Smooth muscle cell (in vitro differentiated cells): ENCODE results near the gene CER1. TPM values are rescaled to one million over a fixed set of nuclear protein-coding genes. Genes with fewer than 3 reads are reported as not detected.

Source experiments
- DNase-seq: peaks from one replicate; lab custom pipeline; 2025; ENCODE audit not compliant: unreplicated experiment; lab: John Stamatoyannopoulos, UW
- H2AFZ ChIP-seq: fragments of 200-600 bp; sonication (generic); 2 replicates; pipeline ENCODE4 v1.6.0; 2016; ENCODE audit warnings: antibody characterized with exemption, low read depth, mild to moderate bottlenecking
- H3F3A ChIP-seq: fragments of 200-600 bp; sonication (generic); 2 replicates; pipeline ENCODE4 v1.6.0; 2017; ENCODE audit warnings: antibody characterized with exemption, low read depth
- H3K27ac ChIP-seq: fragments of 200-600 bp; sonication (generic); 2 replicates; pipeline ENCODE4 v1.5.1; 2016; ENCODE audit warnings: low read depth, mild to moderate bottlenecking
- H3K27me3 ChIP-seq: fragments of 200-600 bp; sonication (generic); 2 replicates; pipeline ENCODE4 v1.6.1; 2016; ENCODE audit warnings: low read depth, mild to moderate bottlenecking
- H3K36me3 ChIP-seq: fragments of 200-600 bp; sonication (generic); 2 replicates; pipeline ENCODE4 v1.5.1; 2016; ENCODE audit warnings: low read depth
- H3K4me1 ChIP-seq: fragments of 200-600 bp; sonication (generic); 2 replicates; pipeline ENCODE4 v1.5.1; 2016; ENCODE audit warnings: low read depth
- H3K4me2 ChIP-seq: fragments of 200-600 bp; sonication (generic); 2 replicates; pipeline ENCODE4 v1.6.0; 2016; ENCODE audit warnings: mild to moderate bottlenecking
- H3K4me3 ChIP-seq: fragments of 200-600 bp; sonication (generic); 2 replicates; pipeline ENCODE4 v1.5.1; 2016; ENCODE audit warnings: mild to moderate bottlenecking
- H3K79me2 ChIP-seq: fragments of 200-600 bp; sonication (generic); 2 replicates; pipeline ENCODE4 v1.6.0; 2016; ENCODE audit warnings: low read depth, mild to moderate bottlenecking
- H3K9ac ChIP-seq: fragments of 200-600 bp; sonication (generic); 2 replicates; pipeline ENCODE4 v1.6.0; 2016; ENCODE audit warnings: low read depth
- H3K9me3 ChIP-seq: fragments of 200-600 bp; sonication (generic); replicated peaks from 2 replicates; pipeline ENCODE4 v1.5.1; 2016; ENCODE audit warnings: low read depth
- H4K20me1 ChIP-seq: fragments of 200-600 bp; sonication (generic); 2 replicates; pipeline ENCODE4 v1.6.0; 2016; ENCODE audit warnings: low read depth
- WGBS: methylation state at CpG from one replicate; pipeline ENCODE4 v1.1.7; 2016; ENCODE audit warnings: low lambda C conversion rate; 5-methylcytosine and 5-hydroxymethylcytosine counted together
- polyA plus RNA-seq: library from polyadenylated mRNA; unstranded; fragments of >200 nt; fragmentation: Nextera tagmentation; extraction: Ambion mirVana; gene quantifications from 2 replicates; pipeline ENCODE4 v1.2.1, GENCODE V29; 2016
- total RNA-seq: library from RNA; depleted of rRNA; stranded (reverse); fragments of >200 nt; gene quantifications from 2 replicates; pipeline ENCODE4 v1.2.3, GENCODE V29; 2014
- TF ChIP-seq, protein P1 (sequence below): fragments of 200-600 bp; sonication (generic); IDR thresholded peaks from 2 replicates; pipeline ENCODE4 v1.5.1; 2017; ENCODE audit warnings: borderline replicate concordance, mild to moderate bottlenecking, antibody characterized with exemption; ENCODE audit not compliant: insufficient read depth, poor library complexity, severe bottlenecking

Gene CER1
- total and polyA plus RNA-seq, 2 experiments from 2014 or later, result 1.6 TPM; not detected in 1

DNA sequence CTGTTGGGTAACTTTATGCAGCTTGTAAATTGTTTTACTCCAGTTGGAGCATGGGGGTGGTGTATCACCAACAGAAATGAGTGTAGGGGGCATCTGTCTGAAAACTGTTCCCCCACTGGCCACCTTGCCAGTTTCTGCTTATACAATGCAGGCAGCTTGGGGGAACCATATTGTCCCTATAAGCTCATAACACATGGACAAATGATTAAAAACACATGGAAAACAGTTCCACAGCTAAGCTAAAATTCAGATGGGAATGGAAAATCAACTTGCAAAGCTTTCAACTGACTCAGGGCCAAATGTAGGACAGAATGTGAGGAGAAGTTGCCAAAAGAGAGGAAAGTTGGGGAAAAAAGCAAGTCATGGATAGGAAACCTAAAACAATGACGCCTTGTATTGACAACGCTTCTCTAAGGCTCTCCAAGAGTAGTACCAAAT, 7.9 kb upstream of the CER1 start:
- Histone ChIP-seq H3K27me3 (no peaks in the 10 kb centered on the region), H3F3A (no peaks in the 10 kb centered on the region), H3K4me2 (no peak overlapping the region), H3K4me1 (no peaks in the 10 kb centered on the region), H3K4me3 (no peak overlapping the region), H4K20me1 (no peaks in the 10 kb centered on the region), H3K27ac (no peak overlapping the region), H2AFZ (no peak overlapping the region), H3K9ac (no peak overlapping the region), H3K36me3 (no peaks in the 10 kb centered on the region), H3K79me2 (no peaks in the 10 kb centered on the region), H3K9me3 (no peaks in the 10 kb centered on the region)
- no peak for DNase-seq
- TF ChIP-seq, protein P1, sequence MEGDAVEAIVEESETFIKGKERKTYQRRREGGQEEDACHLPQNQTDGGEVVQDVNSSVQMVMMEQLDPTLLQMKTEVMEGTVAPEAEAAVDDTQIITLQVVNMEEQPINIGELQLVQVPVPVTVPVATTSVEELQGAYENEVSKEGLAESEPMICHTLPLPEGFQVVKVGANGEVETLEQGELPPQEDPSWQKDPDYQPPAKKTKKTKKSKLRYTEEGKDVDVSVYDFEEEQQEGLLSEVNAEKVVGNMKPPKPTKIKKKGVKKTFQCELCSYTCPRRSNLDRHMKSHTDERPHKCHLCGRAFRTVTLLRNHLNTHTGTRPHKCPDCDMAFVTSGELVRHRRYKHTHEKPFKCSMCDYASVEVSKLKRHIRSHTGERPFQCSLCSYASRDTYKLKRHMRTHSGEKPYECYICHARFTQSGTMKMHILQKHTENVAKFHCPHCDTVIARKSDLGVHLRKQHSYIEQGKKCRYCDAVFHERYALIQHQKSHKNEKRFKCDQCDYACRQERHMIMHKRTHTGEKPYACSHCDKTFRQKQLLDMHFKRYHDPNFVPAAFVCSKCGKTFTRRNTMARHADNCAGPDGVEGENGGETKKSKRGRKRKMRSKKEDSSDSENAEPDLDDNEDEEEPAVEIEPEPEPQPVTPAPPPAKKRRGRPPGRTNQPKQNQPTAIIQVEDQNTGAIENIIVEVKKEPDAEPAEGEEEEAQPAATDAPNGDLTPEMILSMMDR, result no peak
- 98% methylated on average over 2 of the region's 2 CpGs for WGBS

DNA sequence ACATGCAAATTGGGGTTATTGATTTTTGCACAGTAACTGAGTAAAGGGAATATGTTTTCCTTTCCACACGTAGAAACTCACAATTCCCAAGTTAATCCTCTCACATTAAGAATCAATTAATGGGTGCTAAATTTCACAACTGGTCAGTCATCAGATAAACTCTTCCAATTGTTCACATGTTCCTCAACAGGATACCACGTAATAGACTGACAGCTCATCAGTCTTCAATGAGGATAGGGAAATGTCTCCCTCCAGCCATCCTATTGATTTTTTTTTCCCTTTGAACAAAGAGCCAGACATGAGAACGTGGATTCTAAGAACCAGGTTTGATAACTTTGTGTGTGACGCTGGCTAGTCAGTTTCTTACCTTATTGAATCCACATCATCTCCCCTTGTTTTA, 768 bp upstream of the CER1 start:
- Histone ChIP-seq H3F3A (no peaks in the 10 kb centered on the region), H3K4me3 (no peak overlapping the region), H3K27ac (no peak overlapping the region), H3K9me3 (no peaks in the 10 kb centered on the region), H3K36me3 (no peaks in the 10 kb centered on the region), H3K27me3 (no peaks in the 10 kb centered on the region), H2AFZ (no peak overlapping the region), H3K4me1 (peaks cover 8% of the 10 kb centered on the region), H3K9ac (no peak overlapping the region), H4K20me1 (no peaks in the 10 kb centered on the region), H3K79me2 (no peaks in the 10 kb centered on the region), H3K4me2 (no peak overlapping the region)
- TF ChIP-seq, protein P1, result no peak
- DNase-seq, result no peak
- 28% methylated on average over 4 of the region's 4 CpGs for WGBS

DNA sequence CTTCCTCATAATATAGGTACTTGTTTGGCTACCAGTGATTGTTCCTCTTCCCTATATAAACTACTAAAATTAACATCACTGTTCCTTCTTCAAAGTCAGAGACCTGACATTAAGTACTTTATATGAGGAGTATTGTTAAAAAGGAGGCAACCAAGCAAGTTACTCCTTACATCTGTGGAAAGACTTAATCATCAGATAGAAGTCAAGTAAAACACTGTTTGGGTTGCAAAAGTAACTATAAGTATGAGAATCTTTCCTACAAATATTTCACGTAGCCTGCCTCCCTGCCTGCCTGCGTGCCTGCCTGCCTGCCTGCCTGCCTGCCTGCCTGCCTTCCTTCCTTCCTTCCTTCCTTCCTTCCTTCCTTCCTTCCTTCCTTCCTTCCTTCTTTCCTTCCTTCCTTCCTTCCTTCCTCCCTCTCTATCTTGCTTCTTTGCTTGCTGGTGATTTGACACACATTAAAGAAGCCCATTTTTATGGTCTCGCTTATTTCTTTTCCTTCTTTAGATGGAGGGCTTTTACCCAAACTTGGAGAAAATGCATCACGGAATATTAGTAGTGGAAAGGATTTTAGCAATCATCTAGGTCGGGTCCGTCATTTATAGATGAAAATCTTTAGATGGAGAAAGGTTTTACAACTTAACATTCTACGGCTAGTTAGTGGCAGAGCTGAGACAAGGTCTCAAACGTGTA, 3.2 kb downstream of the CER1 start:
- 85% methylated on average over 8 of the region's 8 CpGs for WGBS
- H3K4me1 ChIP-seq, result peaks cover 8% of the 10 kb centered on the region
- TF ChIP-seq, protein P1, result no peak

DNA sequence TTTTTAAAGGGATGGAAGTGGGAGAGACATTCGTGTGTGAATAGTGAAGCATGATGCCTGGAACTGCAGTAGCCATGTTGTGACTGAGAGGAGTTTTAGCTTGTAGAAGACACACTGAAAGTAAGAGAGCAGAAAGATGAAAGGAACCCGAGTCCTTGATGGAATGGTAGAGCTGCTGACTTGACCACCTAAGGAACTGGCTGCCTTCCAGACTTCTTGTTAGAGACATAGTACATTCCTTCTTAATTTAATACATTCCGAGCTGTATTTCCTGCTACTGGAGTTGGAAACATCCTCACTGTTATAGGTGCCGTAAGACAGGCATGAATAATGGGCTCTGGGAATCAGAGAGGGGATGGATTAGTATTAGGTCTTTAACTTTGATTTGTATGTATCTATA, 7.4 kb downstream of the CER1 start:
- H3F3A ChIP-seq, result no peaks in the 10 kb centered on the region
- H3K4me1 ChIP-seq, result no peaks in the 10 kb centered on the region
- H3K27me3 ChIP-seq, result no peaks in the 10 kb centered on the region
- H2AFZ ChIP-seq, result no peak overlapping the region
- no peak overlapping the region for H3K27ac ChIP-seq
- no peak overlapping the region for H3K4me2 ChIP-seq
- no peak overlapping the region for H3K4me3 ChIP-seq
- H3K9ac ChIP-seq, result no peak overlapping the region
- no peaks in the 10 kb centered on the region for H4K20me1 ChIP-seq
- no peaks in the 10 kb centered on the region for H3K36me3 ChIP-seq
- TF ChIP-seq, protein P1, result no peak
- no peaks in the 10 kb centered on the region for H3K79me2 ChIP-seq
- H3K9me3 ChIP-seq, result no peaks in the 10 kb centered on the region
- no peak for DNase-seq
- WGBS, result 90% methylated on average over 4 of the region's 4 CpGs

More for the DNA sequence above, 3.2 kb downstream of the CER1 start:
- no peaks in the 10 kb centered on the region for H3K27me3 ChIP-seq
- no peaks in the 10 kb centered on the region for H3F3A ChIP-seq
- no peak for DNase-seq
- no peaks in the 10 kb centered on the region for H4K20me1 ChIP-seq
- H3K4me3 ChIP-seq, result no peak overlapping the region
- H3K27ac ChIP-seq, result no peak overlapping the region
- no peak overlapping the region for H3K9ac ChIP-seq
- H3K36me3 ChIP-seq, result no peaks in the 10 kb centered on the region
- no peaks in the 10 kb centered on the region for H3K79me2 ChIP-seq
- H3K9me3 ChIP-seq, result no peaks in the 10 kb centered on the region
- H2AFZ ChIP-seq, result no peak overlapping the region
- H3K4me2 ChIP-seq, result no peak overlapping the region
